ENCODE data around the gene RBM34.
"Not testable (repeated sequence)": the region's sequence is repeated elsewhere in the genome, so short reads cannot be mapped to it uniquely, and the experiment has no call there.

Gene RBM34

DNA sequence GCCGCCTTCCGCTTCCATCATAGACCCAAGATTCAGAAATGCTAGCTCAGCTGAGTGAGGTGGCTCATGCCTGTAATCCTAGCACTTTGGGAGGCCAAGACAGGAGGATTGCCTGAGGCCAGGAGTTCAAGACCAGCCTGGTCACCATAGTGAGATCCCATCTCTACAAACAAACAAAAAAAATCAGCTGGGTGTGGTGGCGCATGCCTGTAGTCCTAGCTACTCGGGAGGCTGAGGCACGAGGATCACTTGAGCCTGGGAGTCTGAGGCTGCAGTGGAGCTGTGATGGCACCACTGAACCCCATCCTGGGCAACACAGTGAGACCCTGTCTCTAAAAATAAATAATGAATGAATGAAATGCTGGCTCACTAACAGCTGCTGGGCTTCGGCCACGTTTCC, 72.1 kb downstream of the RBM34 start:
- Histone ChIP-seq H3K27ac (ENCODE audit: low read depth, low read length) (no peak overlapping the region), H3K14ac (ENCODE audit: low read length) (no peak overlapping the region), H3K4me3 (ENCODE audit: low read depth, low read length) (no peak overlapping the region), H3K18ac (ENCODE audit: low read length) (no peak overlapping the region), H3K79me1 (ENCODE audit: low read length) (peaks cover 13% of the 10 kb centered on the region), H3K4me2 (ENCODE audit: low read length) (no peak overlapping the region), H4K91ac (ENCODE audit: low read depth, low read length) (no peak overlapping the region), H4K8ac (ENCODE audit: low read depth, low read length) (no peak overlapping the region), H3K9me3 (ENCODE audit: insufficient read depth, low read depth, low read length) (no peaks in the 10 kb centered on the region), H2BK120ac (ENCODE audit: insufficient read depth, low read length, poor library complexity) (peak overlapping the region; percentile 23), H3K79me2 (ENCODE audit: control insufficient read depth, insufficient read depth, low read length, poor library complexity) (no peaks in the 10 kb centered on the region), H3K4me1 (ENCODE audit: control insufficient read depth in 1 of 2, insufficient read depth in 2 of 2, low read length in 2 of 2) (peaks cover 13 to 16% of the 10 kb centered on the region in 2 experiments), H4K12ac (ENCODE audit: low read depth, low read length) (no peak overlapping the region), H3K36me3 (ENCODE audit: control insufficient read depth in 1 of 2, insufficient read depth in 2 of 2, low read length in 2 of 2) (no peaks in the 10 kb centered on the region), H2BK5ac (ENCODE audit: low read depth, low read length, poor library complexity) (no peak overlapping the region), H3K23ac (ENCODE audit: low read length) (no peak overlapping the region), H3K27me3 (ENCODE audit: insufficient read depth, low read length) (no peaks in the 10 kb centered on the region), H2AFZ (ENCODE audit: insufficient read depth, low read length, poor library complexity) (no peak overlapping the region), H3K9ac (ENCODE audit: low read length) (no peak overlapping the region), H3K4ac (ENCODE audit: low read depth, low read length) (no peak overlapping the region), H2AK5ac (ENCODE audit: low read length) (no peak overlapping the region), H2BK12ac (ENCODE audit: low read length) (peak overlapping the region; percentile 18)
- peak; percentile 82 to 90 for DNase-seq
- no CpG with 5 or more reads among the region's 7 CpGs for WGBS (ENCODE audit: extremely low coverage, insufficient coverage, insufficient read length)

DNA sequence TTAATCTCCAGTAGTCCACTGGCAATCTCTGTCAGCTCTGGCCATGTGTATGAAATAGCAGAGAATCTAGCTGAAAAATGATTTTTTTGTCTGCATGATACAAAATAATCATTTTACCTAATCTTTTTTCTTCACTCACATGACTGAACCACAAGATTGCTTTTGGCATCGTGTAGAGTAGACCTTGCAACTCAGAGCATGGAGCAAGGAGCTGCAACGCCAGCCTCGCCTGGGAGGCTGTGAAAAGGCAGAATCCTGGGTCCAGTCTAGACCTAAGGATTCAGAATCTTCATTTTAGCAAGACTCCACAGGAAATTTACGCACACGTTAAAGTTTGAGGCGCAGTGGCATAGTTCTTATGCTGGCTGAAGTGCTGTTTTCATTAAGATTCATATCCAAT, 72.6 kb downstream of the RBM34 start:
- H3K4me1 ChIP-seq (ENCODE audit: control insufficient read depth in 1 of 2, insufficient read depth in 2 of 2, low read length in 2 of 2) = peaks cover 13 to 15% of the 10 kb centered on the region in 2 experiments
- H3K14ac ChIP-seq (ENCODE audit: low read length) = no peak overlapping the region
- H3K18ac ChIP-seq (ENCODE audit: low read length) = no peak overlapping the region
- H4K8ac ChIP-seq (ENCODE audit: low read depth, low read length) = no peak overlapping the region
- H3K27ac ChIP-seq (ENCODE audit: low read depth, low read length) = no peak overlapping the region
- H2AK5ac ChIP-seq (ENCODE audit: low read length) = no peak overlapping the region
- no peak overlapping the region for H2BK120ac ChIP-seq (ENCODE audit: insufficient read depth, low read length, poor library complexity)
- H3K9me3 ChIP-seq (ENCODE audit: insufficient read depth, low read depth, low read length) = no peaks in the 10 kb centered on the region
- no CpG with 5 or more reads among the region's 6 CpGs for WGBS (ENCODE audit: extremely low coverage, insufficient coverage, insufficient read length)
- H3K9ac ChIP-seq (ENCODE audit: low read length) = no peak overlapping the region
- H3K79me2 ChIP-seq (ENCODE audit: control insufficient read depth, insufficient read depth, low read length, poor library complexity) = peaks cover 1% of the 10 kb centered on the region
- no peak overlapping the region for H3K4ac ChIP-seq (ENCODE audit: low read depth, low read length)
- H3K4me2 ChIP-seq (ENCODE audit: low read length) = no peak overlapping the region
- no peak overlapping the region for H4K91ac ChIP-seq (ENCODE audit: low read depth, low read length)
- H3K36me3 ChIP-seq (ENCODE audit: control insufficient read depth in 1 of 2, insufficient read depth in 2 of 2, low read length in 2 of 2) = no peaks in the 10 kb centered on the region
- H3K23ac ChIP-seq (ENCODE audit: low read length) = no peak overlapping the region
- no peak overlapping the region for H4K12ac ChIP-seq (ENCODE audit: low read depth, low read length)
- no peak overlapping the region for H3K4me3 ChIP-seq (ENCODE audit: low read depth, low read length)
- DNase-seq = peak in 1 of 2 donors; percentile 11
- no peak overlapping the region for H2AFZ ChIP-seq (ENCODE audit: insufficient read depth, low read length, poor library complexity)
- peaks cover 15% of the 10 kb centered on the region for H3K79me1 ChIP-seq (ENCODE audit: low read length)
- no peak overlapping the region for H2BK12ac ChIP-seq (ENCODE audit: low read length)
- no peak overlapping the region for H2BK5ac ChIP-seq (ENCODE audit: low read depth, low read length, poor library complexity)
- H3K27me3 ChIP-seq (ENCODE audit: insufficient read depth, low read length) = no peaks in the 10 kb centered on the region

DNA sequence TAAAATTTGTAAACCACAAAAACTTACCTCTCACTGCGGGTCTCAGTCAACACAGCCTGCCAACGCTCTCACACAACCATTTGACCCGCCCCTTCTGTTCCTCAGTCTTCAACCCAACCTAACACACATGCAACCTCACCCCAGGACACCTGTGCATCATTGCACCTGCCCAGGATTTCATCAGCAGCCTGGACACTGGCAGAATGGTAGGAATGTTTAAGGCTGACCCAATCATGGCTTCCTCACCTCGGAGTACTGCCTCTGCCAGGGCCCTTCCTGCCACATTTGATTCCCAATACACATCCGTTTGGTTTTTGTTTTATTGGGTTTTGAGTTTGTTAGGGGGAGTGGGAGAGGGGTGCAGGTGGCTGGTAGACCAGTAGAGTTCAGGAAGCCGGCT, 73.1 kb downstream of the RBM34 start:
- Histone ChIP-seq H3K36me3 (ENCODE audit: control insufficient read depth in 1 of 2, insufficient read depth in 2 of 2, low read length in 2 of 2) (no peaks in the 10 kb centered on the region), H3K4me2 (ENCODE audit: low read length) (no peak overlapping the region), H3K4me1 (ENCODE audit: control insufficient read depth in 1 of 2, insufficient read depth in 2 of 2, low read length in 2 of 2) (peaks cover 15 to 16% of the 10 kb centered on the region in 2 experiments), H2AFZ (ENCODE audit: insufficient read depth, low read length, poor library complexity) (no peak overlapping the region), H3K18ac (ENCODE audit: low read length) (no peak overlapping the region), H3K79me2 (ENCODE audit: control insufficient read depth, insufficient read depth, low read length, poor library complexity) (peaks cover 2% of the 10 kb centered on the region), H2AK5ac (ENCODE audit: low read length) (no peak overlapping the region), H3K4ac (ENCODE audit: low read depth, low read length) (no peak overlapping the region), H3K14ac (ENCODE audit: low read length) (no peak overlapping the region), H3K27ac (ENCODE audit: low read depth, low read length) (no peak overlapping the region), H3K79me1 (ENCODE audit: low read length) (peaks cover 16% of the 10 kb centered on the region), H3K27me3 (ENCODE audit: insufficient read depth, low read length) (no peaks in the 10 kb centered on the region), H2BK120ac (ENCODE audit: insufficient read depth, low read length, poor library complexity) (no peak overlapping the region), H2BK12ac (ENCODE audit: low read length) (no peak overlapping the region), H3K9ac (ENCODE audit: low read length) (no peak overlapping the region), H3K9me3 (ENCODE audit: insufficient read depth, low read depth, low read length) (no peaks in the 10 kb centered on the region), H3K23ac (ENCODE audit: low read length) (no peak overlapping the region), H4K12ac (ENCODE audit: low read depth, low read length) (no peak overlapping the region), H3K4me3 (ENCODE audit: low read depth, low read length) (no peak overlapping the region), H4K91ac (ENCODE audit: low read depth, low read length) (no peak overlapping the region), H2BK5ac (ENCODE audit: low read depth, low read length, poor library complexity) (no peak overlapping the region), H4K8ac (ENCODE audit: low read depth, low read length) (no peak overlapping the region)
- peak; percentile 65 to 75 for DNase-seq
- WGBS (ENCODE audit: extremely low coverage, insufficient coverage, insufficient read length) = no CpG with 5 or more reads among the region's 6 CpGs

DNA sequence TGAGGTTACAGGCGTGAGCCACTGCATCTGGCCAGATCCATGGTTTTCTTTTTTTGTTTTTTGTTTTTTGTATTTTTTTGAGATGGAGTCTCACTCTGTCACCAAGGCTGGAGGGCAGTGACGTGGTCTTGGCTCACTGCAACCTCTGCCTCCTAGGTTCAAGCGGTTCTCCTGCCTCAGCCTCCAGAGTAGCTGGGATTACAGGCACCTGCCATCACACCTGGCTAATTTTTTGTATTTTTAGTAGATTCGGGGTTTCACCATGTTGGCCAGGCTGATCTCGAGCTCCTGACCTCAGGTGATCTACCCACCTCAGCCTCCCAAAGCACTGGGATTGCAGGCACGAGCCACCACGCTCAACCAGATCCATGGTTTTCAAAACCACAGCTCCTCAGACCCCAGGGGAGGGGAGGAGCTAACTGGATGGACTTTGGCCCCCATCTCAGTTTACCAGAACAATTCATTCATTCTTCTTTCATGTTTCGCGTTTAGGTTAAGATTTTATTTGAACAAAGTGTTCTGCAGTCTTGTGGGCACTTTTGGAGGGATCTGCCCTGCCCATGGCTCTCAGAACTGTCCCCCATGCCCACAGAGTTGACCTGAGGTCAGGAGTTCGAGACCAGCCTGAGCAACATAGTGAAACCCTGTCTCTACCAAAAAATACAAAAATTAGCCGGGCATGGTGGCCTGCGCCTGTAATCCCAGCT, 75.5 kb downstream of the RBM34 start:
- H3K36me3 ChIP-seq (ENCODE audit: control insufficient read depth in 1 of 2, insufficient read depth in 2 of 2, low read length in 2 of 2); H3K27me3 ChIP-seq (ENCODE audit: insufficient read depth, low read length); H3K4me3 ChIP-seq (ENCODE audit: low read depth, low read length); H2AK5ac ChIP-seq (ENCODE audit: low read length); H3K14ac ChIP-seq (ENCODE audit: low read length); H3K79me2 ChIP-seq (ENCODE audit: control insufficient read depth, insufficient read depth, low read length, poor library complexity); H3K4ac ChIP-seq (ENCODE audit: low read depth, low read length); H3K4me2 ChIP-seq (ENCODE audit: low read length); H3K79me1 ChIP-seq (ENCODE audit: low read length); H3K23ac ChIP-seq (ENCODE audit: low read length); DNase-seq; H2BK12ac ChIP-seq (ENCODE audit: low read length); H4K91ac ChIP-seq (ENCODE audit: low read depth, low read length); H4K8ac ChIP-seq (ENCODE audit: low read depth, low read length); H2AFZ ChIP-seq (ENCODE audit: insufficient read depth, low read length, poor library complexity); H3K27ac ChIP-seq (ENCODE audit: low read depth, low read length); H3K9ac ChIP-seq (ENCODE audit: low read length); H3K18ac ChIP-seq (ENCODE audit: low read length); H2BK120ac ChIP-seq (ENCODE audit: insufficient read depth, low read length, poor library complexity); H4K12ac ChIP-seq (ENCODE audit: low read depth, low read length); H2BK5ac ChIP-seq (ENCODE audit: low read depth, low read length, poor library complexity); H3K9me3 ChIP-seq (ENCODE audit: insufficient read depth, low read depth, low read length): not testable (repeated sequence)
- H3K4me1 ChIP-seq (ENCODE audit: control insufficient read depth in 1 of 2, insufficient read depth in 2 of 2, low read length in 2 of 2) = peaks cover 8 to 11% of the 10 kb centered on the region in 2 experiments
- no CpG with 5 or more reads among the region's 12 CpGs for WGBS (ENCODE audit: extremely low coverage, insufficient coverage, insufficient read length)
